SK-N-SH treated with all-trans-retinoic acid at 6 μM for 48 hours (cell line): ENCODE results near the gene PCDHGB5.
"Not testable (repeated sequence)": the region's sequence is repeated elsewhere in the genome, so short reads cannot be mapped to it uniquely, and the experiment has no call there.

Experiments
- ATAC-seq: fragments of 200-7000 bp; cut with Tn5 transposase; 3 replicates; pipeline ENCODE4 v1.9.1; 2020; ENCODE audit warnings: mild to moderate bottlenecking, moderate library complexity
- ARNTL ChIP-seq: fragments of 450-650 bp; formaldehyde crosslinking; IDR thresholded peaks from 2 replicates; pipeline ENCODE4 v1.5.0; 2020; ENCODE audit warnings: low read depth, mild to moderate bottlenecking, moderate library complexity, borderline replicate concordance
- BACH2 ChIP-seq: fragments of 250-450 bp; sonication (Bioruptor Pico); IDR thresholded peaks from 2 replicates; pipeline ENCODE4 v1.9.0; 2021; ENCODE audit warnings: mild to moderate bottlenecking, borderline replicate concordance
- CREB5 ChIP-seq: fragments of 250-450 bp; sonication (Bioruptor Pico); IDR thresholded peaks from 2 replicates; pipeline ENCODE4 v1.5.1; 2020; ENCODE audit warnings: low read depth, mild to moderate bottlenecking, moderate library complexity
- CSDC2 ChIP-seq: fragments of 250-450 bp; sonication (Bioruptor Pico); IDR thresholded peaks from 2 replicates; pipeline ENCODE4 v1.5.0; 2020; ENCODE audit warnings: mild to moderate bottlenecking, moderate library complexity
- CSRNP3 ChIP-seq: fragments of 250-450 bp; sonication (Bioruptor Pico); IDR thresholded peaks from 2 replicates; pipeline ENCODE4 v1.5.1; 2021; ENCODE audit warnings: mild to moderate bottlenecking, moderate library complexity
- GLIS3 ChIP-seq: fragments of 250-450 bp; sonication (Bioruptor Pico); IDR thresholded peaks from 2 replicates; pipeline ENCODE4 v1.5.0; 2020; ENCODE audit warnings: mild to moderate bottlenecking, moderate library complexity
- OSR1 ChIP-seq: fragments of 250-450 bp; sonication (Bioruptor Pico); IDR thresholded peaks from 2 replicates; pipeline ENCODE4 v1.8.0; 2022; ENCODE audit warnings: moderate library complexity, mild to moderate bottlenecking, inconsistent platforms
- PATZ1 ChIP-seq: fragments of 250-450 bp; sonication (Bioruptor Pico); IDR thresholded peaks from 2 replicates; pipeline ENCODE4 v1.8.0; 2020; ENCODE audit warnings: mild to moderate bottlenecking, moderate library complexity, borderline replicate concordance
- PPARA ChIP-seq: fragments of 250-450 bp; sonication (Bioruptor Pico); IDR thresholded peaks from 2 replicates; pipeline ENCODE4 v1.5.0; 2020; ENCODE audit warnings: mild to moderate bottlenecking, borderline replicate concordance
- RARB ChIP-seq: fragments of 250-450 bp; sonication (Bioruptor Pico); IDR thresholded peaks from 2 replicates; pipeline ENCODE4 v1.8.0; 2021; ENCODE audit warnings: mild to moderate bottlenecking, moderate library complexity
- SNAI2 ChIP-seq: fragments of 250-450 bp; sonication (Bioruptor Pico); IDR thresholded peaks from 2 replicates; pipeline ENCODE4 v1.5.0; 2020; ENCODE audit warnings: mild to moderate bottlenecking, moderate library complexity
- TCF4 ChIP-seq: fragments of 250-450 bp; sonication (Bioruptor Pico); IDR thresholded peaks from 2 replicates; pipeline ENCODE4 v1.8.0; 2021; ENCODE audit warnings: mild to moderate bottlenecking, moderate library complexity, borderline replicate concordance
- TOX ChIP-seq: fragments of 250-450 bp; sonication (Bioruptor Pico); IDR thresholded peaks from 2 replicates; pipeline ENCODE4 v1.8.0; 2021; ENCODE audit warnings: mild to moderate bottlenecking, moderate library complexity, borderline replicate concordance
- TSHZ2 ChIP-seq: fragments of 250-450 bp; sonication (Bioruptor Pico); IDR thresholded peaks from 2 replicates; pipeline ENCODE4 v1.5.0; 2020; ENCODE audit warnings: mild to moderate bottlenecking, moderate library complexity
- ZC3H10 ChIP-seq: fragments of 250-450 bp; sonication (Bioruptor Pico); IDR thresholded peaks from 2 replicates; pipeline ENCODE4 v1.5.1; 2021; ENCODE audit warnings: mild to moderate bottlenecking, moderate library complexity
- ZFP3 ChIP-seq: fragments of 250-450 bp; sonication (Bioruptor Pico); IDR thresholded peaks from 2 replicates; pipeline ENCODE4 v1.5.0; 2020; ENCODE audit warnings: mild to moderate bottlenecking, moderate library complexity
- ZFP30 ChIP-seq: fragments of 450-650 bp; formaldehyde crosslinking; IDR thresholded peaks from 2 replicates; pipeline ENCODE4 v1.5.0; 2022; ENCODE audit warnings: mild to moderate bottlenecking, moderate library complexity
- ZNF70 ChIP-seq: fragments of 450-650 bp; formaldehyde crosslinking; IDR thresholded peaks from 2 replicates; pipeline ENCODE4 v1.5.0; 2020; ENCODE audit warnings: mild to moderate bottlenecking, moderate library complexity
- ZNF8 ChIP-seq: fragments of 450-650 bp; formaldehyde crosslinking; IDR thresholded peaks from 2 replicates; pipeline ENCODE4 v1.5.0; 2020; ENCODE audit warnings: mild to moderate bottlenecking, moderate library complexity

The PCDHGB5 gene

GRCh38 chr5:141397756-141398551 lies at the start of gene PCDHGB5:
TSS of gene PCDHGB5 (plus strand) at chr5:141397947. CDS start at chr5:141398128, 181 bp downstream.
- not testable (repeated sequence) for ATAC-seq

- peak; percentile 27; the same call in 1 of the 3 replicates for ATAC-seq
- TF ChIP-seq OSR1 (CRISPR knock-in tag) (no peak), ZFP30 (CRISPR knock-in tag) (no peak), PATZ1 (no peak), TCF4 (no peak), ZNF8 (no peak), ZFP3 (CRISPR knock-in tag) (no peak), CREB5 (no peak), BACH2 (no peak), RARB (CRISPR knock-in tag) (no peak)
These were observed 47.7 kb upstream of the PCDHGB5 start, which contains the start of gene PCDHGB1 for GRCh38 chr5:141349917-141350619. TSS of gene PCDHGB1 (plus strand) at chr5:141350099. CDS start at chr5:141350261, 162 bp downstream.

- no peak for ATAC-seq
- no peak for TF ChIP-seq CREB5
- TF ChIP-seq BACH2, result no peak
- no peak for TF ChIP-seq TSHZ2 (CRISPR knock-in tag)
- TF ChIP-seq ZNF70 (CRISPR knock-in tag), result no peak
- no peak for TF ChIP-seq CSRNP3 (CRISPR knock-in tag)
- TF ChIP-seq TCF4, result no peak
- no peak for TF ChIP-seq ZC3H10
- TF ChIP-seq PPARA (CRISPR knock-in tag), result no peak
- no peak for TF ChIP-seq RARB (CRISPR knock-in tag)
- no peak for TF ChIP-seq PATZ1
- TF ChIP-seq ARNTL, result no peak
- no peak for TF ChIP-seq TOX (CRISPR knock-in tag)
- TF ChIP-seq GLIS3, result no peak
- TF ChIP-seq CSDC2 (CRISPR knock-in tag), result no peak
- TF ChIP-seq SNAI2, result no peak
These were observed 46.2 kb upstream of the PCDHGB5 start for GRCh38 chr5:141351591-141351990.
